Endometrial microvascular endothelial cells (primary cell): ENCODE measurements around the gene GLT6D1. TPM values are rescaled to one million over a fixed set of nuclear protein-coding genes. Genes with fewer than 3 reads are reported as not detected.
"Not testable (repeated sequence)": the region's sequence is repeated elsewhere in the genome, so short reads cannot be mapped to it uniquely, and the experiment has no call there.

Source experiments
- in situ Hi-C: cut with HindIII; loops from 2 replicates; pipeline ENCODE4 v1.10.0; 2017; ENCODE audit warnings: low sequenced_read_pairs, low pct_unique_long_range_greater_than_20kb; ENCODE audit errors: inconsistent ontology term
- total RNA-seq: library from RNA; depleted of rRNA; stranded (reverse); fragments of >200 nt; gene quantifications from one replicate; pipeline ENCODE4 v1.2.3, GENCODE V29; 2015; ENCODE audit errors: inconsistent ontology term

GLT6D1 gene
- total RNA-seq, 1 donor from 2014 or later = not detected

DNA sequence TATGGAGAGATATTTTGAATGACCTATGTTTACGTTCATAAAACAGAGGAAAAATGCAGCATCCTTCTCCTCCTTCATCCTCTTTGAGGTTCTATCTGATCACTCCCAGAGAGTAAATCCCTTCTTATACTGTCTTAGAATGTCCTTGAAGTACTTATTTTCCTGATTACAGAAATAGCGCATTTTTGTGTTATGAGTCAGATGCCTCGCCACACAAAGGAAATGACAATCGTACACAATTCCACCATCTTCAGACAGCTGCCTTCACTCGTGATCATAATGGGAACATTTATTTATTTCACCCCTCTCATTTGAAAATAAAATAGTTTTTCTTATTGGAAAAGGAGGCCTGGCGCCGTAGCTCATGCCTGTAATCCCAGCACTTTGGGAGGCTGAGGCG is 2.4 kb upstream of the GLT6D1 start:
- in situ Hi-C loops = no loop called here

DNA sequence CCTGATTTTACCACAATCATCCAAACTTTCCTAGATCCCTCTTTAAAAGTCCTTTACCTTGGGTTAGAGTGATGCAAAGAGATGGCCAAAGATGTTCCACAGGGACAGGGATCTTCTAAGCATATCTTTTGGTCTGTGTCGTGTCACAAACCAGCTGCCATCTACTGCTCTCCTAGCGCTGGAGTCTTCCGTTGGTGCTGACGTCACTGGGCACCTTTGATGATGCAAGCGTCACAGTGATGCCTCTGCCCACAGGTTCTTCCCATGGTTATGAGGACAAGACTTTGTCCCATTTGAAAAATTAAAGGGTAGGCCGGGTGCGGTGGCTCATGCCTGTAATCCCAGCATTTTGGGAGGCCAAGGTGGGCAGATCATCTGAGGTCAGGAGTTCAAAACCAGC is 1.7 kb upstream of the GLT6D1 start:
- in situ Hi-C loops = no loop called here

DNA sequence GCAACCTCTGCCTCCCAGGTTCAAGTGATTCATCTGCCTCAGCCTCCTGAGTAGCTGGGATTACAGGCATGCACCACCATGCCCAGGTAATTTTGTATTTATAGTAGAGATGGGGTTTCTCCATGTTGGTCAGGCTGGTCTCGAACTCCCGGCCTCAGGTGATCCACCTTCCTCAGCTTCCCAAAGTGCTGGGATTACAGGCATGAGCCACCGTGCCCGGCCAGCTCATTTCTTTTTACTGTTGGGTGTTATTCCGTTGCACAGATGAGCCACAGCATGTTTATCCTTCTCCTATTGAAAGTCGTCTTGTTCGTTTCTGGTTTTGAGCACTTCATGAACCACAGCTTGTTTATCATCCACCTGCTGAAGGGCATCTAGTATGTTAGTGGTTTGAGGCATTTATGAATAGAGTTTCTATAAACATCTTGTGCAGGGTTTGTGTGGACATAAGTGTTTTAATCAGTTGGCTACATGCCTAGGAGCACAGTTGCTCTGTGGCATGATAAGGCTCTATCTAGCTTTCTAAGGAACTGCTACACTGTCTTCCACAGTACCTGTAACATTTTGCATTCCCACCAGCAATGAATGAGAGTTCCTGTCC is 2.3 kb downstream of the GLT6D1 start:
- in situ Hi-C loops = not testable (repeated sequence)

DNA sequence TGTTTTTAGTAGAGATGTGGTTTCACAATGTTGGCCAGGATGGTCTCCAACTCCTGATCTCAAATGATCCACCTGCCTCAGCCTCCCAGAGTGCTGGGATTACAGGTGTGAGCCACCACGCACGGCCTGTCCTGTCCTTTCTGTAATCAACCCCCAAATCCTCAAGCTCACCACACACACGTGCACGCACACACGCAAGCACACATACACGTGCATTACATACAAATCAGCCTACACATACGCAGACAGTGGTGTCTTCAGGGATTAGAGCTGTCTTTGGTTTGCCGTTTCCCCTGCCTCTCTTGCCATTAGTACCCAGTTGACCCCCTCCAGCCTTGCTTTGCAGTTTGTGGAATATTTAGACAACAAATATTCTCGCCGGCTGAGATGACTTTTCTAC is 6.5 kb downstream of the GLT6D1 start:
- in situ Hi-C loops = no loop called here

DNA sequence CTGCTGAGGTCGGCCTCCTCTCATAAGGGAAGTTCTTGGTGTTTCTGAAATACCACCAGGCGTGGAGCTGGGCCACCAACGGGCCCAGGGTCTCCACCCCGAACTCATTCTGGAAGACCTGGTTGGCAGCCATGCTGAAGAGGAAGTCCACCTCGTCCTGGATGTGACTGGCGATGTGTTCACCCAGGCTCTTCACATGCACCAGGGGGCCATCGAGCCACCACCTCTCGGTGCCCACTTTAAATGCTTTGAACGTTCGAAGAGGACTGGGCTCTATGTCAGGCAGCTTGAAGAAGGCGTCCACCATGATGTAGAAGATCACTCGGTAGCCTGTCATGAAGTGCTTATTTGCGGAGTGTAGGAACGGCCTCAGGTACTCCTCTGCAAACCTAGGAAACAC is 15.1 kb downstream of the GLT6D1 start:
- in situ Hi-C loops = no loop called here

DNA sequence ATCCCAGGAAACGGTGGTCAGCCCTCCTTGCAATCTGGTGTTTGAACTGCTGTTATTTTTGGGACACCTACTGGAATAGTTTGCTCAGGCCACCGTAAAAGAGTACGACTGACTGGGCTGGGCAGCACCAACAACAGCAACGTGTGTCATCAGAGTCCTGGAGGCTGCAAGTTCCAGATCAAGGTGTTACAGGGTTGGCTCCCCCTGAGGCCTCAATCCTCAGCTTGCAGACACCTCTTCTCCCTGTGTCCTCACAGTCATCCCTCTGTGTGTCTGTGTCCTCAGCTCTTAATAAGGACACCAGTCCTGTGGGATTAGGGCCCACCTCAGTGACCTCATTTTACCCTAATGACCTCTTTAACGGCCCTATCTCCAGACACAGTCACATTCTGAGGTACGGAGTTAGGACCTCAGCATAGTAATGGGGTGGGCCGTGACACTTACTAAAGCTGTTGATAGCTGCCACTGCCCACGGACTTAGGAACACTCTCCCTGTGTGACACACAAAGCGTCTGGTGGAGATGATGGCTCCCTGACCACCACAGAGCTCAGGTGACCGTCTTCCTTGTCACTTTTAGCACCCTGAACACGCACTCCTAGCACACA is 16.8 kb downstream of the GLT6D1 start:
- in situ Hi-C loops = no loop called here

DNA sequence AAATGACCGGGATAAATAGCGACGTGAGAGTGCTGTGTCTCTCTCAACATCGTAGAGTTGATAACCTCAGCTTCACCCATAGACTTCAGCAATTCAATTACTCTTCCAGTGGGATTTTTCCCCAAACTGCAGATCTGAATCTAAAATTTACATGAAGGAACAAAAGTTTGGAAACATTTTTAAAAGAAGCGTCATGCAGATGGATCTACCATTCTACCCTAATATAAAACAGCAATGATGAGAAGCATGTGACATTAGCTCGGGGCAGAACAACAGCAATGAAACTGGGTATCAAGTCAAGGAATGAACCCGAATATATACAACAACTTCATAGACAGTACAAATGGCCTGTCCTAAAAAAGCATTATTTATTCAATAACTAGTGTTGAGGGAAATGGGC is 18.8 kb downstream of the GLT6D1 start:
- in situ Hi-C loops = no loop called here

DNA sequence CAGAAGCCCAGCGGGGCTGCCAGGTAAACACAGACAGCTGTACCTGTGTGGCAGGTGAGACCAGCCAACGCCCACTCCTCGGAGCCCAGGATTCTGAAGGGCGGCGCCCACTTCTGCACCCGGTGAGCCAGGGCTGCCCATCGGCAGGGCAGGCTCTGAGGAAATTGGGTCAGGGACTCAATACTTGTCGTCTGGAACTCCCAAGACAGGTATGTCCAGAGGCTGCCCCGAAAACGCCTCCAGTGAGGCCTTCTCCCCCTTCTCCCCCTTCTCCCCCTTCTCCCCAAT is 19.8 kb downstream of the GLT6D1 start:
- in situ Hi-C loops = no loop called here

DNA sequence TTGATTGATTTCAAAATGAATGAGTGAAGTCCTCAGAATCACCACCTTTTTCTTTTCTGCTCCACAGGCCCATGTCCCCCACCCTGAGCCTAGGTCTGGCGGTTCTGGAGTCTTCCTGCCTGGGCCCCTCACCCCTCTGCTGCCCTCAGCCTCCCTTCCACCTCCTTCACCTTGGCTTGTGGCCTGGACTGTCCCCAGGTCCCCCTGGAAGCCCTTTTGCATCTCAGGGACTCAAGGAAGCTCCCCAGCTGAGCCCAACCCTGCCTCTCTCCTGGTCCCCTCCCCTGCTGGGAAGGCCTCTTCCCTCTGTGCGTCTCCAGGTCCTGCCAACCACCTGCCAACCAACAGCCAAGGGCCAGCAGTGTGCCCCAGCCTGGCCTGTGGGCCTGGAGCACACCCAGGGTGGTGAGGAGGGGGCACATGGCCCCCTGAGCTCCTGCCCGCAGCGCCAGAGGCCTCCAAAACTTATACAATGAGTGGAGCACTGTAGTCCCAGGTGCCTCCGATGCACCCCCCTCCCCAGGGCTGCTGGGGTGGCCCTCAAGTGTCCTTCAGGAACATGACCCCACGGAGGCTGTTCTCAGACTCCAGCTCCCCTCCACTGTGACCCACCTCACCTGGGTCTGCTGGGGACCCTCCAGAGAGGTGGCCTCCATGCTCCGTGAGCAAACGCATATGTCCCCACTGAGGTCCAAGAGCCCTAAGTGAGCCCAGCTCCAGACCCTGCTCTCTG is 20.3 kb downstream of the GLT6D1 start:
- in situ Hi-C loops = no loop called here

DNA sequence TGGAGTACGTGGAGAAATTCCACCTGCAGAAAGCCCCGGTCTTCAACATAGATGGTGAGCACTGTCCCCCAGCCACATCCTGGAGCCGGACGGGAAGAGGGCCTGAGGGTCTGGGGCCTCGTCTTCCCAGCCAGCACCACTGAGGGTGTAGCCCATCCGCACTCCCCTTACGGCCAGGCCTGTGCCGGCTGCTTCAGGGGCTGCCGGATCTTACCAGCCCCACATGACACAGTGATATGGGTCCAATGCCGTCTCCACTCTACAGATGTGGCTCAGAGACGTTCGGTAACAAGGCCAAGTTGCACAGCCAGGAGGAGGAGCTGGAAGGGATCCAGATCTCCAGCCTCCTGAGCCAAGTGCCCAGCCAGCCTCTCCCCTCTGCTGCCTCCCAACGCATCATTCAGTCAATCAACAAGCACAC is 21.3 kb downstream of the GLT6D1 start:
- in situ Hi-C loops = no loop called here

DNA sequence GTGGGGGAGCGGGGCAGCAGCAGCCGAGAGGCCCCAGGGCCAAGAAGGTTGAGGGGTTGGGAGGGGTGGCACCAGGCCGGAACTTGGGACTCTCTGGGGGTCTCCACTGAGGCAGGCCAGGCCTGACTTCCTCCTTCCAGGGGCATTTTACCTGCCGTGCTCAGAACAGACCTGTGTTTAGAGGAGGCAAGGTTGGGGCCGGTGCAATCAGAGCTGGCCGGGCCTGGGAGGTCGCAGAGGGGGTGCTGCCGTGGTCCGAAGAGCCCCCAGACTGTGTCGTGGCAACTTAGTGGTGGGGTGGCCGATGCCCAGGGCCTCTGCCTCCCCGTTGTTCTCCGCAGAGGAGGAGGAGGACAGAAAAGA is 21.8 kb downstream of the GLT6D1 start:
- in situ Hi-C loops = no loop called here

DNA sequence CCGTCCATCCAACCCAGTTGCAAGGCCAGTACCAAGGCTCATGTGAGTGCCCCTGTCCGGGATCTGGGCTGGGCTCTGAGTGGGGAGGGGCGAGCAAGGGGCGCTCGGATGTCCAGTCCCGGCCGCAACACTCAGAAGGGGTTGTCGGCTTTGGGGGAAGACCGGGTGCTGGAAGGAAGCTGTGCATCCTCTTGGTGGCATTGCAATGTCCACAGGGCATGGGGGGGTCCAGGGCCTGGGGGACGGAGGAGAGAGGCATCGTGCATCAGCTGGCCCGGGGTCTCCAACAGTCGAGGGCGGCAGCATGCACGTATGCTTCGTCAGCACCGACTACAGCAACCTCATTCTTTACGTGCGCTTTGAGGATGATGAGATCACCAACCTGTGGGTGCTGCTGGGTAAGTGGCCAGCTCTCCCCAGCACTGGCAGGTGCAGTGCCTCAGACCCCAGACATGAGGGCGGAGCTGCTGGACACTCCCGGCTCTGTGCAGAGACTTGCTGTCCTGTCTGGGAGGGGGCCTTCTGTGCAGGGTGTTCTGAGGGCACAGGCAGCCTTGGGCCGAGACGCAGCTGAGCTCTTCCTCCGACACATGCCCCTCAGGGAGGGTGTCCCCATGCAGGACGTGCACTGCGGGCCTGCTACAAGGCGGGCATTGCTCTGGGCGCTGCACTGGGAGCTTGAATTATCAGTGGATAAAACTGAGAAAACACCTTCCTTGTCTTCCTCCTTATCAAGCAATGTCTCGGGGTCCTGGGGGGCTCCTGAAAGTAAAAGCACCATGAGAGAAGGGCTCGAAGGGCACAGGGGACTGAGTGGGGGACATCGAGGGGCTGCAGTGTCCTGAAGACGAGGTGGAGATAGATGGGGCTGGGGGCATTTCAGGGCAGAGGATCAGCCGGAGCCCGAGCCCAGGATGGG is 22.5 kb downstream of the GLT6D1 start:
- in situ Hi-C loops = no loop called here

DNA sequence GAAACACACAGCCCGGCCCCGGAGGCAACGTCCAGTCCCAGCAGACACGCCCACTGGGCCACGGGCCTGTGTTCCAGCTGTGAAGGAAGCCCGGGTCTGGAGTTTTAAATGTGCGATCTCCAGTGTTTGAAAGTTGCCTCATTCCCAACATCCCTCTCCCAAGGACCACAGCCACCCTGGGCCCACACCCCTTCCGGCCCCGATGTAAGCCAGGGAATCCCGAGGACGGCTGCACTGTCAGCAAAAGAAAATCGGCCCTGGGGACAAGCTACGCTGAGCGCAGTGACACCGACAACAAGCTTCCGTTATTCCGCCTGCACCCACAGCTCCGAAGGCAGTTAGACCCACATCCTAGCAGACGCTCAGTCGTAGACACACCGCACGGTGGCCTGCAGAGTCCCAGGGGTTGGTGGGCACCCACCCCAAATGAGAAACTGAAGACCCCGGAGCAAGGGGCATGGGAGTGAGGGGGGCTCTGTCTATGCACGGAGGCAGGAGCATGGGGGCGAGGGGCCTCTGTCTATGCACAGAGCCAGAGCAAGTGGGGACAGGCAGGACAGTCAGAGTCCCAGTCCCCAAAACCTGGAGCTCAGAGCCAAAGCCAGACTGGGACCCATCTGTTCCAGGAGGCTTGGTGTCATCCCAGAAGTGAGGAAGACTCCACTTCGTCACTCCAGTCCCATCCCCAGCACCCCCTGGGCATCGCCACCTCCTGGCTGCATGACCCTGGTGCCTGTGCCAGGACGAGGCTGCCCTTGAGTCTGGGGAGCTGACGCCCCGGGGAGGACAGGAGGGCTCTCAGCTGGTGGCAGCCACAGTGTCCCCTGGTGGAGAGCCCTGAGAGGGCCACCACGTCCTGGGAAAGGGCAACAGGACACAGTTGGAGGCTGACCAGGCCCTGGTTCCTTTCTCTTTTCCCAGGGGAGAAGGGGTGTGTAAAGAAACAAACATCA is 23.4 kb downstream of the GLT6D1 start:
- in situ Hi-C loops = no loop called here

DNA sequence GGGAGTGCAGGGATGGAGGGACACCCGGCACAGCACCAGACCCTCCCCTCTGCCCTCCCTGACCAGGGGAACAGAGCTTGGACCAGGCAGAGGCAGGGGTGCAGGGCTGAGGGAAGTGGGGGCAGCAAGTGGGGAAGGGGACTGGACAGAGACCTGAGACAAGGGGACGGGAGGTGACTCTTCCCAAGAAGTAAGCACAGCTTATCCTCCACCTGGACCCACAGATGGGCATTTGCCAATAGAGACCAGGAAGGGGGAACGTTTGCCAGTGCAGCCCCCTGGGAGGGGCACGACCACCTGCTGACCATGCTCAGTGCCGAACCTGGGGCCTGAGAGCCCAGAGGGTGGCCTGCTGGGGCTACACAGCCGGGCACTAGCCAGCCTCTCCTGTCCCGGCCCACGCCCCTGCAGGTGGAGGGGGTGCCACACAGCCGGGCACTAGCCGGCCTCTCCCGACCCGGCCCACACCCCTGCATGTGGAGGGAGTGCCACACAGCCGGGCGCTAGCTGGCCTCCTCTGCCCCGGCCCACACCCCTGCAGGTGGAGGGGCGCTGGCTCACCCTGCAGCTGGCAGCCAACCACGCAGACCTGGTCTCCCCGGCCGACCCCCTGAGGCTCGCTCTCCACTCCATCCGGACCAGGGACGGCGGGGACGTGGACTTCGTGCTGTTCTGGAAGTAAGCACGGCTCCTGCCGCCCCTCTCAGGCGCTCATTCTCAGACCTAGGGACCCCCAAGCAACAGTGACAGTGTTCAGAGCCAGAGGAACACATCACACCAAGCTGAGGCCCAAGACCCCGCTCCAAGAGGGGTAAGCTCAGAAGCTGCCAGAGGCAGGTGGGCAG is 24.3 kb downstream of the GLT6D1 start:
- in situ Hi-C loops = no loop called here

DNA sequence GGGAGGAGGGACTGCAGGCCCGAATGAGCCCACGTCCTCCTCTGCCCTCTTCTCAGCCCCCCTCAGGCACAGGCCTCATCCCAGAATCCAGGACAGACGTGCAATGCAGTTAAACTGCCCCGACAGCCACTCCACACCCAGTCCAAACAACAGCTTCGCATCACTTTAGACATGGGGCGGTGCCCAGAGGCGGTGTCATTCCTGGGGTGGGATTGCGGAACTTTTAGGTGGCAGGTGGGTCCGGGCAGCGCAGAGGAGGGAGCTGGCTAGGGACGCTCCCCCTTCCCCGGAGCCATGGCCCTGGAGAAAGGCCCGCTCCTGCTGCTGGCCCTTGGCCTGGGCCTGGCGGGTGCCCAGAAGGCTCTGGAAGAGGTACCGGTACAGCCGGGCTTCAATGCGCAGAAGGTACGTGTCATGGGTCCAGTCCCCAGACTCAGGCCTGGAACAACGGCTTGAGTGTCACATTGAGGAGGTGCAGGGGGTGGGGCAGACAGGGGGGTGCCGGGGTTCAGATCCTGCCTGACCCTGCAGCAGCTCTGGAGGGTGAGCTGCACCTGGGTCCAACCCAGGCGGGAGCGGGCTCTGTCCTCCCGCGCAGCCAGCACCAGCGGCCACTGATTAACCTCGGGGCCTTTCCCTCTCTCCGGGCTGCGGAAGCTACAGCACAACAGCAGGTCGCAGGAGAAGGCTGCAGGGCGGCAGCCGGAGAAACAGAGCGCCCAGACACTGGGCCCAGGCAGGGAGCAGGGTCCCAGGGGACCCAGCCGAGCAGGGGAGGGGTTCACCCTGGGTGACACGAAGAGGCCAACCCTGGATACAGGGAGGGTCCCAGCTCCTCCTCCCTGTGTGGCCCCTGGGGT is 25.2 kb downstream of the GLT6D1 start:
- in situ Hi-C loops = no loop called here

DNA sequence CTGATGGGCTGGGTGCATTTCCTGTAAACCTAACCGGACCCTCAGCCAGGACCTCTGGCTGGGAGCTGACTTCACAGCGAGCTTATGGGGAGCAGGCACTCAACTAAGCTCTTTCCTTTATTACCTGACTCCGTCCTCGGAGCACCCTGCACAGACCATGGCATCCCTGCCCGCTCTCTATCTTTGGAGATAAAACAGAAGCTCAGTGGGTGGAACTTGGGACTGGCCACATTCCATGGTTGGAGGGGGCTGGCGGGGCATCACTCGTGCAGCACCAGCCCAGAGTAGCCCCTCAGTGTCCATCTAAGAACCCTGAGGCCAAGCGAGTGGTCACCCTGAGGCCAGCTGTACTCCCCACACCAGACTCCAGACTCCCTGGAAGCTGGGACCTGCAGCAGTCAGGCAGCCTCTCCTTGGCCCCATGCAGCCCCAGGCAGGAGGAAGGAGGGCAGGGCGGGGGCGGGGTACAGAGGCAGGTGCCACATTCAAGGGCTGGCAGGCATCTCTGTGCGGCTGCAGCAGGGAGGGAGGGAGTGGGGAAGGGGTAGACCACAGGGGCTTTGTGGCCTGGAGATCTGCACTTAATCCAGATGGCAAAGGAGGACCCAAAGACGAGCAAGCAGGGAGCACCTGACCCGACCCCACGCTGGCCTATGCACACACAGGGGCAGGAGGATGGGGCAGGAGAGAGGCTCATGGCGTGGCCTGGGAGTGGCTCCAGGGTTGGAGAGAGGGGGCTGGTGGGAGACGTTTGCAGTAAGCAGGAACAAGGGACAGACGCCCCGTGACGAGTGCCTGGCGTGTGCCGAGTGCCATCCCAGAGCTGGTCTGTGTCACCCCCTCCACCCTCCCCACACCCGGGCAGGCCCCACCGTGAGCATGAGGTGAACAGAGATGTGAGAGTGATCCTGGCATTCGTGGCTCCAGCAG is 26.1 kb downstream of the GLT6D1 start:
- in situ Hi-C loops = no loop called here
